GM12865 (cell line): ENCODE data around the gene KRT85.
"Not testable (repeated sequence)": the region's sequence is repeated elsewhere in the genome, so short reads cannot be mapped to it uniquely, and the experiment has no call there.

Source experiments
- DNase-seq: peaks from one replicate; pipeline ENCODE4 v3.0.0; 2010; ENCODE audit warnings: low read depth
- H3K4me3 ChIP-seq: 2 replicates; pipeline ENCODE4 v1.5.1; 2011; ENCODE audit warnings: mild to moderate bottlenecking, low read depth, low read length, control low read depth
- CTCF ChIP-seq: IDR thresholded peaks from 2 replicates; pipeline ENCODE4 v1.5.1; 2011; ENCODE audit warnings: low read length, control low read depth, low read depth, inconsistent platforms; ENCODE audit not compliant: insufficient read depth; ENCODE audit errors: missing control alignments

Gene KRT85

GRCh38 chr12:52411815-52412214 is 44.5 kb upstream of the KRT85 start:
- H3K4me3 ChIP-seq, result no peak overlapping the region
- no peak for DNase-seq
- no peak for TF ChIP-seq CTCF

- not testable (repeated sequence) for H3K4me3 ChIP-seq, DNase-seq
These were observed 43.4 kb upstream of the KRT85 start for GRCh38 chr12:52410589-52411248.

GRCh38 chr12:52407918-52408317 is 40.6 kb upstream of the KRT85 start:
- TF ChIP-seq CTCF, result no peak
- no peak overlapping the region for H3K4me3 ChIP-seq
- DNase-seq, result no peak

GRCh38 chr12:52405922-52406385 is 38.7 kb upstream of the KRT85 start, which contains the start of gene KRT82:
Gene KRT82 (minus strand): TSS chr12:52406335. CDS start chr12:52406277, 58 bp downstream.
- no peak for DNase-seq
- no peak for TF ChIP-seq CTCF

GRCh38 chr12:52404951-52405350 is 37.7 kb upstream of the KRT85 start:
- no peak overlapping the region for H3K4me3 ChIP-seq
- DNase-seq, result no peak
- TF ChIP-seq CTCF, result no peak

More at GRCh38 chr12:52405922-52406385, 38.7 kb upstream of the KRT85 start, which contains the start of gene KRT82:
- no peak within 1 kb of the TSS for H3K4me3 ChIP-seq

- no peak overlapping the region for H3K4me3 ChIP-seq
- no peak for DNase-seq
- TF ChIP-seq CTCF, result no peak
These were observed 36.3 kb upstream of the KRT85 start for GRCh38 chr12:52403561-52403960.

- no peak for DNase-seq
- H3K4me3 ChIP-seq, result no peak overlapping the region
These were observed 35.7 kb upstream of the KRT85 start for GRCh38 chr12:52402873-52403540.

More at GRCh38 chr12:52402873-52403540, 35.7 kb upstream of the KRT85 start:
- TF ChIP-seq CTCF, result no peak
